IMR-90 (cell line): ENCODE results near the gene ZNF660. TPM values are rescaled to one million over a fixed set of nuclear protein-coding genes. Genes with fewer than 3 reads are reported as not detected.

Experiments used
- ATAC-seq: fragments of 200-7000 bp; cut with Tn5 transposase; 2 replicates; pipeline ENCODE4 v1.9.1; 2020; ENCODE audit warnings: low read depth, mild to moderate bottlenecking, moderate library complexity
- BruUV-seq: library from RNA; stranded (reverse); fragments of 400-500 nt; replicated peaks from 2 replicates; lab custom pipeline; 2021; lab: Mats Ljungman, UMichigan
- CTCF ChIA-PET: fragments of 300-600 bp; formaldehyde crosslinking; extraction: SDS; loops from one replicate; lab custom pipeline; 2021; ENCODE audit warnings: antibody characterized with exemption; lab: Yijun Ruan, JAX
- POLR2A ChIA-PET: fragments of 300-600 bp; sonication (Branson Sonifier 250); formaldehyde crosslinking; loops from one replicate; lab custom pipeline; 2022; ENCODE audit warnings: antibody characterized with exemption; ENCODE audit not compliant: unreplicated experiment; lab: Charles Lee
- DNase-seq: peaks from one replicate; pipeline ENCODE4 v3.0.0; 2013
- H2AFZ ChIP-seq: replicated peaks from 2 replicates; pipeline ENCODE3; 2013; ENCODE audit warnings: low read length, mild to moderate bottlenecking; ENCODE audit not compliant: poor library complexity
- H2AK5ac ChIP-seq: 2 replicates; pipeline ENCODE4 v1.6.1; 2013; ENCODE audit warnings: low read depth, low read length, inconsistent platforms
- H2AK9ac ChIP-seq: replicated peaks from 2 replicates; pipeline ENCODE3; 2013; ENCODE audit warnings: mild to moderate bottlenecking, low read depth, low read length, moderate library complexity; ENCODE audit not compliant: poor library complexity
- H2BK120ac ChIP-seq: 2 replicates; pipeline ENCODE4 v1.6.1; 2013; ENCODE audit warnings: low read depth, low read length, inconsistent platforms
- H2BK15ac ChIP-seq: 3 replicates; pipeline ENCODE4 v1.6.1; 2013; ENCODE audit warnings: low read depth, low read length, inconsistent platforms
- H2BK20ac ChIP-seq: 2 replicates; pipeline ENCODE4 v1.6.1; 2013; ENCODE audit warnings: low read depth, mild to moderate bottlenecking, inconsistent platforms, low read length, moderate library complexity
- H2BK5ac ChIP-seq: 2 replicates; pipeline ENCODE4 v1.6.1; 2013; ENCODE audit warnings: mild to moderate bottlenecking, low read depth, low read length, inconsistent platforms; ENCODE audit not compliant: poor library complexity, severe bottlenecking
- H3K14ac ChIP-seq: replicated peaks from 2 replicates; pipeline ENCODE4 v1.6.1; 2013; ENCODE audit warnings: low read depth, low read length, inconsistent platforms
- H3K18ac ChIP-seq: 2 replicates; pipeline ENCODE4 v1.6.1; 2013; ENCODE audit warnings: low read depth, low read length, control low read depth
- H3K23ac ChIP-seq: 2 replicates; pipeline ENCODE4 v1.6.1; 2013; ENCODE audit warnings: low read depth, low read length, inconsistent platforms
- H3K27ac ChIP-seq: 2 replicates; pipeline ENCODE4 v1.5.1; 2013; ENCODE audit warnings: mild to moderate bottlenecking, control low read depth, low read length; ENCODE audit not compliant: insufficient read depth
- H3K27me3 ChIP-seq: 2 replicates; pipeline ENCODE4 v1.6.1; 2013; ENCODE audit warnings: low read length; ENCODE audit not compliant: control insufficient read depth, insufficient read depth
- H3K36me3 ChIP-seq: 2 replicates; pipeline ENCODE4 v1.6.1; 2013; ENCODE audit warnings: low read length, mixed read lengths; ENCODE audit not compliant: control insufficient read depth, insufficient read depth
- H3K4ac ChIP-seq: 2 replicates; pipeline ENCODE4 v1.6.1; 2013; ENCODE audit warnings: low read depth, low read length, inconsistent platforms
- H3K4me1 ChIP-seq: 2 replicates; pipeline ENCODE4 v1.6.1; 2013; ENCODE audit warnings: low read length, mixed read lengths; ENCODE audit not compliant: control insufficient read depth, insufficient read depth
- H3K4me2 ChIP-seq: 2 replicates; pipeline ENCODE4 v1.6.1; 2013; ENCODE audit warnings: low read depth, mild to moderate bottlenecking, control low read depth, low read length, moderate library complexity
- H3K4me3 ChIP-seq: 2 replicates; pipeline ENCODE4 v1.5.1; 2013; ENCODE audit warnings: low read depth, mild to moderate bottlenecking, control low read depth, low read length, moderate library complexity; ENCODE audit not compliant: insufficient read depth
- H3K56ac ChIP-seq: 2 replicates; pipeline ENCODE4 v1.6.1; 2013; ENCODE audit warnings: low read length, inconsistent platforms; ENCODE audit not compliant: insufficient read depth; ENCODE audit errors: extremely low read depth
- H3K79me1 ChIP-seq, 2 experiments: 2 replicates each; pipeline ENCODE4 v1.6.1; 2013; ENCODE audit warnings: low read length in 2 of 2, inconsistent platforms in 1 of 2, low read depth in 1 of 2
- H3K9ac ChIP-seq: 2 replicates; pipeline ENCODE4 v1.6.1; 2013; ENCODE audit warnings: low read depth, low read length, control low read depth
- H3K9me1 ChIP-seq: 2 replicates; pipeline ENCODE4 v1.6.1; 2013; ENCODE audit warnings: low read length, inconsistent platforms; ENCODE audit not compliant: insufficient read depth
- H3K9me3 ChIP-seq: 2 replicates; pipeline ENCODE4 v1.6.1; 2013; ENCODE audit warnings: low read length; ENCODE audit not compliant: control insufficient read depth, insufficient read depth
- H4K20me1 ChIP-seq: 2 replicates; pipeline ENCODE4 v1.6.1; 2013; ENCODE audit warnings: low read length, inconsistent platforms; ENCODE audit not compliant: insufficient read depth
- H4K5ac ChIP-seq: 2 replicates; pipeline ENCODE4 v1.6.1; 2013; ENCODE audit warnings: mild to moderate bottlenecking, low read depth, low read length, control low read depth
- H4K8ac ChIP-seq, 2 experiments: 2 replicates each; pipeline ENCODE4 v1.6.1; 2013; ENCODE audit warnings: low read depth in 2 of 2, low read length in 2 of 2, control low read depth in 1 of 2, inconsistent platforms in 1 of 2
- H4K91ac ChIP-seq: 2 replicates; pipeline ENCODE4 v1.6.1; 2013; ENCODE audit warnings: low read depth, low read length, inconsistent platforms; ENCODE audit not compliant: insufficient read depth
- CEBPB ChIP-seq: IDR thresholded peaks from 2 replicates; pipeline ENCODE4 v1.6.1; 2012; ENCODE audit warnings: low read depth, low read length, improper control_type of control experiment
- MXI1 ChIP-seq: IDR thresholded peaks from 2 replicates; pipeline ENCODE4 v1.6.1; 2012; ENCODE audit warnings: low read depth, mild to moderate bottlenecking, low read length, moderate library complexity, borderline replicate concordance
- USF2 ChIP-seq: fragments of 150-350 bp; IDR thresholded peaks from 2 replicates; pipeline ENCODE4 v1.6.1; 2017; ENCODE audit warnings: mild to moderate bottlenecking, antibody characterized with exemption, low read length, low read depth
- WGBS, 2 experiments: methylation state at CpG; one replicate each; pipeline versions ENCODE4 v1.1.5 to v1.1.7; 2013; ENCODE audit warnings: missing lambda C conversion rate in 2 of 2; ENCODE audit not compliant: insufficient read length in 1 of 2; ENCODE audit errors: extremely low coverage in 2 of 2; 5-methylcytosine and 5-hydroxymethylcytosine counted together
- dilution Hi-C: fragments of 300-500 bp; cut with HindIII; formaldehyde crosslinking; loops from one replicate; pipeline ENCODE4 v1.14.3; 2018; ENCODE audit warnings: low sequenced_read_pairs; ENCODE audit not compliant: unreplicated experiment
- in situ Hi-C: fragments of 300-500 bp; cut with MboI; formaldehyde crosslinking; loops from 3 replicates; pipeline ENCODE4 v1.14.3; 2019; ENCODE audit warnings: low sequenced_read_pairs, inconsistent platforms, mixed read lengths
- intact Hi-C: fragments of 100-400 bp; cut with micrococcal nuclease; formaldehyde crosslinking; loops from 2 replicates; pipeline ENCODE4 v1.10.0; 2022
- polyA plus RNA-seq, 3 experiments: library from polyadenylated mRNA; depleted of rRNA; stranded (reverse); fragments of >200 nt; gene quantifications; 2 replicates each; pipeline ENCODE4 v1.2.3, GENCODE V29; 2012; ENCODE audit warnings: low replicate concordance in 1 of 3
- total RNA-seq: library from RNA; depleted of rRNA; stranded (reverse); fragments of >200 nt; gene quantifications from 2 replicates; pipeline ENCODE4 v1.2.3, GENCODE V29; 2012
- TF ChIP-seq, protein P1 (sequence below): conservative IDR thresholded peaks from 2 replicates; pipeline ENCODE4 v1.5.1; 2012; ENCODE audit warnings: mild to moderate bottlenecking, low read depth, low read length, improper control_type of control experiment

Gene ZNF660
- total and polyA plus RNA-seq, 2 of the 4 experiments (the other 2 are of a cell fraction) = 0.70 to 1.3 TPM

GRCh38 chr3:44554626-44555592 lies 29.9 kb upstream of the ZNF660 start, which contains the start of gene ZKSCAN7:
ZKSCAN7 (plus strand) TSS chr3:44555193; CDS start chr3:44557048, 1,855 bp downstream.
- WGBS, 2 experiments = 5% methylated on average over 29 of the region's 68 CpGs; no CpG with 5 or more reads in 1 of the 2 experiments
- peak within 1 kb of the TSS; percentile 85 for H3K27ac ChIP-seq
- H2AK9ac ChIP-seq = peak within 1 kb of the TSS; percentile 85
- H3K79me1 ChIP-seq = peaks cover 13 to 18% of the 10 kb centered on the region in 2 experiments; a peak in 3 of 4 replicates
- peaks cover 7% of the 10 kb centered on the region for H3K36me3 ChIP-seq
- intact Hi-C loops = no loop called here
- ATAC-seq (peak; percentile 90), DNase-seq (peak; percentile 40)
- H4K8ac ChIP-seq = peak within 1 kb of the TSS; percentile 92 to 97
- peak within 1 kb of the TSS; percentile 98 for H3K9ac ChIP-seq
- in situ Hi-C loops = no loop called here
- peak within 1 kb of the TSS; percentile 77 for H3K23ac ChIP-seq
- TF ChIP-seq, protein P1, sequence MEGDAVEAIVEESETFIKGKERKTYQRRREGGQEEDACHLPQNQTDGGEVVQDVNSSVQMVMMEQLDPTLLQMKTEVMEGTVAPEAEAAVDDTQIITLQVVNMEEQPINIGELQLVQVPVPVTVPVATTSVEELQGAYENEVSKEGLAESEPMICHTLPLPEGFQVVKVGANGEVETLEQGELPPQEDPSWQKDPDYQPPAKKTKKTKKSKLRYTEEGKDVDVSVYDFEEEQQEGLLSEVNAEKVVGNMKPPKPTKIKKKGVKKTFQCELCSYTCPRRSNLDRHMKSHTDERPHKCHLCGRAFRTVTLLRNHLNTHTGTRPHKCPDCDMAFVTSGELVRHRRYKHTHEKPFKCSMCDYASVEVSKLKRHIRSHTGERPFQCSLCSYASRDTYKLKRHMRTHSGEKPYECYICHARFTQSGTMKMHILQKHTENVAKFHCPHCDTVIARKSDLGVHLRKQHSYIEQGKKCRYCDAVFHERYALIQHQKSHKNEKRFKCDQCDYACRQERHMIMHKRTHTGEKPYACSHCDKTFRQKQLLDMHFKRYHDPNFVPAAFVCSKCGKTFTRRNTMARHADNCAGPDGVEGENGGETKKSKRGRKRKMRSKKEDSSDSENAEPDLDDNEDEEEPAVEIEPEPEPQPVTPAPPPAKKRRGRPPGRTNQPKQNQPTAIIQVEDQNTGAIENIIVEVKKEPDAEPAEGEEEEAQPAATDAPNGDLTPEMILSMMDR = 0 out of 2 replicates have a peak, but pooled peaks have one; percentile 15
- TF ChIP-seq CEBPB (0 out of 2 replicates have a peak, but pooled peaks have one; percentile 2), MXI1 (0 out of 2 replicates have a peak, but pooled peaks have one; percentile 8), USF2 (no peak)
- H3K4ac ChIP-seq = peak within 1 kb of the TSS; percentile 84
- 0 out of 2 replicates have a peak within 1 kb of the TSS, but pooled peaks have one; percentile 20 for H2AK5ac ChIP-seq
- H2AFZ ChIP-seq = peak within 1 kb of the TSS; percentile 97
- H2BK15ac ChIP-seq = no peak within 1 kb of the TSS; the same call in 2 of the 3 replicates
- H4K5ac ChIP-seq = peak within 1 kb of the TSS; percentile 100
- H3K4me1 ChIP-seq = peaks cover 4% of the 10 kb centered on the region; the same call in 1 of the 2 replicates
- dilution Hi-C loops = no loop called here
- H4K20me1 ChIP-seq = no peaks in the 10 kb centered on the region
- H2BK5ac ChIP-seq = peak within 1 kb of the TSS; percentile 45
- H2BK120ac ChIP-seq = peak within 1 kb of the TSS; percentile 38
- H3K4me2 ChIP-seq = peak within 1 kb of the TSS; percentile 95
- peak within 1 kb of the TSS; percentile 77 for H4K91ac ChIP-seq
- peak within 1 kb of the TSS; percentile 63 for H3K18ac ChIP-seq
- H3K9me1 ChIP-seq = no peaks in the 10 kb centered on the region
- BruUV-seq = no TSS peak
- ChIA-PET CTCF (no interaction called here), POLR2A (no interaction called here)
- peaks cover 5% of the 10 kb centered on the region; the same call in 1 of the 2 replicates for H3K9me3 ChIP-seq
- H2BK20ac ChIP-seq = no peak within 1 kb of the TSS
- H3K14ac ChIP-seq = peak within 1 kb of the TSS; percentile 89
- peak within 1 kb of the TSS; percentile 75 for H3K56ac ChIP-seq
- H3K27me3 ChIP-seq = no peaks in the 10 kb centered on the region
- H3K4me3 ChIP-seq = peak within 1 kb of the TSS; percentile 95
